Activated T-helper 17 cell treated with anti-CD3 and anti-CD28 coated beads, Interleukin-2, amount 50 U/mL, for 72 hours (primary cell): ENCODE data around the gene STPG1. TPM values are rescaled to one million over a fixed set of nuclear protein-coding genes. Genes with fewer than 3 reads are reported as not detected.
A peak's percentile ranks its signal among the peaks of the same experiment; 100 is the strongest.

ENCODE experiments used
- ATAC-seq: fragments of 150-1000 bp; cut with Tn5 transposase; replicated peaks from 2 replicates; pipeline ENCODE4 v1.10.0; 2021; ENCODE audit warnings: mild to moderate bottlenecking, moderate library complexity
- H3K27ac Mint-ChIP-seq: one replicate; pipeline ENCODE4 v1.8.0; 2022; ENCODE audit warnings: mixed read lengths
- H3K27me3 Mint-ChIP-seq: one replicate; pipeline ENCODE4 v1.8.0; 2022; ENCODE audit warnings: mixed read lengths
- H3K36me3 Mint-ChIP-seq: one replicate; pipeline ENCODE4 v1.8.0; 2022; ENCODE audit warnings: low read depth, mild to moderate bottlenecking, mixed read lengths
- H3K4me1 Mint-ChIP-seq: one replicate; pipeline ENCODE4 v1.8.0; 2022; ENCODE audit warnings: mixed read lengths
- H3K4me3 Mint-ChIP-seq: one replicate; pipeline ENCODE4 v1.8.0; 2022; ENCODE audit warnings: mild to moderate bottlenecking, mixed read lengths
- H3K9me3 Mint-ChIP-seq: one replicate; pipeline ENCODE4 v1.8.0; 2022; ENCODE audit warnings: mixed read lengths
- total RNA-seq, 2 donors: library from RNA; stranded (reverse); gene quantifications; one replicate each; pipeline ENCODE4 v1.2.3, GENCODE V29; 2022

The STPG1 gene
- total RNA-seq, 2 donors from 2014 or later: 6.5 to 7.0 TPM

DNA sequence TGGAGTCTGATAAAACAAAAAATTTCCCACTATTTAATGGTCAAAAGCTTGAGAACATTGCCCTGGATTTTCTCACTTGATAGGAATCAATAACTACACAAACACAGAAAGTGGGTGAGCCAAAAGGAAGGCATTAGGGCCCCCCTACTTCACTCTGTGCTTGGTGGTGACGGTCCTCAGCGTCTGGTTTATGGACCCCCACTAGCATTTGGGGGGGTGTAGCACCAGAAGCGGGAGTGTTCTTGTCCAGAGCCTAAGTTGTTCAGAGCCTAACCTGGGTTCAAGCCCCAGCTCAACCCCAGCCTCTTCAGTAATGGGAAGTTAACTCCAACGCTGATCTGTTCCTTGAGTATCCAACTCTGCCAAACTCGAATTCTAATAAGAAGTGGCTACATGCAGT, 33.1 kb downstream of the STPG1 start:
- Mint-ChIP-seq H3K4me1 (peaks cover 16% of the 10 kb centered on the region), H3K27me3 (no peaks in the 10 kb centered on the region), H3K36me3 (peaks cover 20% of the 10 kb centered on the region), H3K9me3 (no peaks in the 10 kb centered on the region), H3K4me3 (no peak overlapping the region), H3K27ac (no peak overlapping the region)
- no peak for ATAC-seq

DNA sequence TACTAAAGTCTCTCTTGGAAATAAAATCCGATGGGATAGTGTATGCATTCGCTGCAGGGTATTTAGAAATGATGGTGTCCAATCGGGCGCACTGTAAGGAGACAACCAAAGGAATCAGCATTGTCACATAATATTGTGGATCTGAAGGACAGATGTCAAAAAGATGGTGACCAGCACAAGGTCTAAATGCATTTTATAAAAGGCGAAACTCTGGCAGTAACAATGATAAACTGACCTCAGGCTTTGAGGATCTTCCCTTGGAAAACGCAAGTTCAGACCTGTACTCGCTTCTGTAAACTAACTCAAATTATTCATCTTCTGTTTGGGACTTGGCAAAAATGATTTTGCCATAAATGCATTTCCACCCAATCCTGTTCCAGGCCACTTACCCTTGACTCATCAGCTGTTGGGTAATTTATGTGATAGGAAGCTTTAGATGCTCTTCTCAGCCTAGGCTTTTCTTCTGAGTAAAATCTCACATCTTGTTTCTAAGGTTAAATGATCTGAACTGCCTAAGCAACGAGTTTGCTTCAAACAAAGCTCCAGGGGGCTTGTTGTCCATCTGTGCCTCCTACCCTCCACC, 33.8 kb downstream of the STPG1 start:
- Mint-ChIP-seq H3K9me3 (no peaks in the 10 kb centered on the region), H3K4me1 (peaks cover 9% of the 10 kb centered on the region), H3K4me3 (no peak overlapping the region), H3K27me3 (no peaks in the 10 kb centered on the region), H3K36me3 (peaks cover 20% of the 10 kb centered on the region), H3K27ac (no peak overlapping the region)
- ATAC-seq: no peak

DNA sequence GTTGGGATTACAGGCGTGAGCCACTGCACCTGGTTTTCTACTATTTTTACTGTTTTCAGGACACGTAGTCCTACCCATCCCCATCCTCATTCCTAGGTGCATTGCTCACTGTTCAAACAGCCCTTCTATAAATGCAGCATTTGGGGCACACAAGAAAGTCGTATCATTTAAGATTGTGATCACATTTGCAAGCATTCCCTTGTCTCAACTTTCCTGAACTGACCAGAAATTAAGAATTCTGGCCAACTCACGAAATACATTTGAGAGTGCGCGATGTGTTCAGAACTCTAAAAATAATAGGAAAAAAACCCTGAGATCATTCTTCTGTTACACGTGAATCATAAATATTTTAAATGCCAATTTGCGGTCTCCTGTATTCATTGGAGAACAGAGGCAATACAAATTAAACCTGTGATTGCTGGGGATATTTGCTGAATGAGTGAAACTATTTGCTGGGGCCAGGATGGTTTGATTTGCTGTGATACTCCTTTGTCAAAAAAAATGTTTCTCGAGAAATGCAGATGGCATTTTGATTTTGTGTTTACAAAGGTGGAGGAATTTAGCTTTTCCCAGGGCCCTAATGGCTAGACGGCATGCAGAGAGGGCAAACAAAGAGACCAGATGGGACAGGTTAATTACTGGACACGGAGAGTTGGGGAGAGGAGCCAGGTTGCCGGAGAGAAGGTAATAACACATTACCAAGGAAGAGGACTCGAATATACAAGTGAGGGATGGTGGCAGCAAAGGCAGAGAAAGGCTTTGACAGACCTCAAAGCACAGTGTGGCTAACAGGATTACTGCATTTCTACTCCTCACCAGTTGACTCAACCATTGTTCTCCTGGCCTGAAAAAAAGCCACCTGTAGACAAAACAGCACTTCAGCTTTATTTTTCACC, 38.4 kb downstream of the STPG1 start:
- Mint-ChIP-seq H3K4me1 (no peaks in the 10 kb centered on the region), H3K36me3 (peaks cover 14% of the 10 kb centered on the region), H3K27me3 (no peaks in the 10 kb centered on the region), H3K9me3 (no peaks in the 10 kb centered on the region), H3K27ac (no peak overlapping the region), H3K4me3 (no peak overlapping the region)
- ATAC-seq: no peak

DNA sequence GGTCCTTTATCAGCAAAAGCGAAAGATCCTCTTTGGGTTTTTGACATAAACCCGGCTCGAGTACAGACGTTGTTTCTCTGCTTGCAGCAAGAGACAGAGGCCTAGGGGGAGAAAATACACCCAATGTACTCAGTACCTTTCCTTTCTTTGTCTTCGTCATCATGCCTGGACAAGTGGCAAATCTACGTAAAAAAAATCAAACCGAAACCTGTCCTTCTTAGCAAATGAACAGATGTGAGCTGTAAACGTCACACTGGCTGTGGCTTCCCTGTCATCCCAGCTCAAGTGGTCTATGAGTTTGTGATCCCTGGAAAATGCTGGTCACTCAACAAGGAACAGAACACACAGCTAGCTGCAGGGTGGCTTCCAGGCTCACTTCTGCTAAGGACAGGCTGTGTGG, 39.9 kb downstream of the STPG1 start:
- Mint-ChIP-seq H3K36me3 (peaks cover 6% of the 10 kb centered on the region), H3K9me3 (no peaks in the 10 kb centered on the region), H3K4me1 (no peaks in the 10 kb centered on the region), H3K27me3 (no peaks in the 10 kb centered on the region), H3K4me3 (no peak overlapping the region), H3K27ac (peak overlapping the region; percentile 44)
- no peak for ATAC-seq

DNA sequence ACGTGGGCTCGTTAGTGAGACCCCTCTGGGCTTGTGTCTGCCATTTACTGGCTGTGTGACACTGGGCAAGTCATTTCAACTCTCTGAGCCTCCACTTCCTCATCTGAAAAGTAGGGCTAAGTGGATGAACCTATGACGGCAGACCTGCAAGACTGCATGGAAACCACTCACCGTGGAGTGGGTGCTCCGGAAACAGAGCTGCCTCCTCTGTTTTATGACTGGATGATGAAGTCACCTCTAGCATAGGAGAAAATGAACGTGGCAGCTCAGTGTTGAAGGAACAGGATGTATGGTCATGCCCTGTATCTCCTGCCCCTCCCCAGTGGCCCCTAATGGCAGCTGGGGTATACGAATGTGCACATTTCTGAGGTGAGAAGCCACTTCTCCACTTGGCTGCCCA, 40.5 kb downstream of the STPG1 start:
- no peaks in the 10 kb centered on the region for H3K27me3 Mint-ChIP-seq
- peak; percentile 77 for ATAC-seq
- H3K36me3 Mint-ChIP-seq: peaks cover 6% of the 10 kb centered on the region
- H3K4me1 Mint-ChIP-seq: no peaks in the 10 kb centered on the region
- no peaks in the 10 kb centered on the region for H3K9me3 Mint-ChIP-seq
- H3K4me3 Mint-ChIP-seq: no peak overlapping the region
- peak overlapping the region; percentile 44 for H3K27ac Mint-ChIP-seq

DNA sequence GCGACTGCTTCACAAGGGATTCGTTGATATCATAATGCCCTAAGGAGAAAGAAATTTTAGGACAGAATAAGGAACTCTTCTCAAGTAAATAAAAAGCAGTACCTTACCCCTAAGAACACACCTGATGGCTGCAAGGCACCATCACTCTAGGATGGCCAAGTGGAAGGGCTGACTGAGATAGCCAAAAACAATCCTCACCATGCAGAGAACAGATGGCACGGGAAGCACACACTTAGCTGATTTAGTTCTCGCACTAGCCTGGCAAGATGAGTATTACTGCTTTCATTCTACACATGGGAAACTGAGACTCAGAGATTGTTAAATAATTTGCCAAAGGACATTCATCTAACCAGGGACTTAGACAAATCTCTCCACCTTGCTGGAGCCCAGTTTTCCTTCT, 43.8 kb downstream of the STPG1 start:
- H3K27ac Mint-ChIP-seq: no peak overlapping the region

DNA sequence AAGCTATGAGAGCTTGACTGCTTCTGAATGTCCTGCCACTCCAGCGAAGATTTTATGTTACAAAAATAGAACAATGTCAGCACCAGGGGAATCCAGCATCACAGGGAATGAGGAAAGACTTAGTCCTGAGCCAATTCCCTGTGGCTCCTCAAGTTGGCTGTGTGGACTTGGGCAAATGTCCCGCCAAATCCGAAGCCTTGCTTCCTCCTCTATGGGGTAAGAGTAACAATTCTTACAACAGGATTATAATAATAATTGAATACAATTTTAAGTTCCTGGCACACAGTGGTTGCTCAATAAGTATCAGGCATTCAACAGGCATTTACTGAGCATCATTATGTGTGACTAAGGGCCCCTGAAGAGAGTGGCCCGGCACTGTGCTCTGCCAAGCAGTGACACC, 44.4 kb downstream of the STPG1 start:
- H3K9me3 Mint-ChIP-seq: no peaks in the 10 kb centered on the region
- no peak overlapping the region for H3K27ac Mint-ChIP-seq
- H3K4me3 Mint-ChIP-seq: no peak overlapping the region
- H3K4me1 Mint-ChIP-seq: peaks cover 10% of the 10 kb centered on the region
- ATAC-seq: no peak
- H3K36me3 Mint-ChIP-seq: no peaks in the 10 kb centered on the region
- no peaks in the 10 kb centered on the region for H3K27me3 Mint-ChIP-seq

More for the DNA sequence above, 43.8 kb downstream of the STPG1 start:
- Mint-ChIP-seq H3K9me3 (no peaks in the 10 kb centered on the region), H3K4me3 (no peak overlapping the region), H3K36me3 (no peaks in the 10 kb centered on the region), H3K27me3 (no peaks in the 10 kb centered on the region), H3K4me1 (peaks cover 10% of the 10 kb centered on the region)
- no peak for ATAC-seq

DNA sequence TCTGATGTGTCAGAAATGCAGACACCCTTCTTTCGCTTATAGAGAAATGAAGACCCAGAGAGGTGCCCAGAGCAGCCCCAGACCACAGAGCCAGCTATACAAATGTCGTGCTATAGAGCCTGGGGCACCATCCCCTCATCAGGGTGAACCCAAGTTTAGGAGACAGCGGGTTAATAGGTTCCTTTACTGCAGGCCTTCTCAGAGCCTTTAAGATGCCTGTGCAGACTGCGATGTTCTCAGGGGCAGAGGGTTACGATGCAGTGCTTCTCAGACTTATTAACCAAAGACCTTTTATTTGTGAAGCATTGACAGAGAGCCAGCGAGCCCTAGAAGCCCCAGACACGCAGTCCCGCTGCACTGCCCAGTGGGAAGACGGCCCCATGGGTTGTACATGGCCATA, 46.9 kb downstream of the STPG1 start:
- H3K4me3 Mint-ChIP-seq: no peak overlapping the region
- no peaks in the 10 kb centered on the region for H3K9me3 Mint-ChIP-seq

DNA sequence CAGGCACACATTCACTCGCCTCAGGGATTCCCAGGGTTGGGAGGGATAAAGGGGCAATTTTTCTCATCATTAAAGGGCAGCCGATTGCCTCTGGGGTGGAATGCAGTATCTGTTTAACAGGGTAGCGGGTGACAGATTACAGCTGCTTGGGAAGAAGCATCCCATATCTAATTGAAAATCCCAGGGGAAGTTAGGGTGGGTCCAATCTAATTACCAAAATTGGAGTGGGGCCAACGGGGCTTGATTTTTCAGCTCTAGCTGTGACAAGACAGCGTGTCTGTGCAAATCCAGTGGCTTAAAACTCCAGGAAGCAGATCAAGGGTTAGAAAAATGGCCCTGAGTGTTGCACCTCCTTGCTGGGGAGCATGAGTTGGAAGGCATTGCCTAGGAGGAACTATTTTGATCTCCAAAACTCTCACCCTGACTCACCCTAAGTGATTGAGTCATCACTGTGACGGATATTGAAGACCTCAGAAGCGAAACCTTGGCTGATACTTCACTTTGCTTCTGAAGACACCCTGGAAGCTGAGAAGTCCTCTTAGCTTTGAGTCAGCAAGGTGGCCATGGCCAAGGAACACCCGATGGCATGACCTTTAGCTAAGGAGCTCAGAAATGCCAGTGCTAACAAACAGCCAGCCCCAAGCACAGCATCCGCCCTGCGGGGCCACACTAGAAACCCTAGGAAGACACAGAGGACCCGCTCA, 48.5 kb downstream of the STPG1 start:
- peak overlapping the region; percentile 35 for H3K4me3 Mint-ChIP-seq
- H3K27ac Mint-ChIP-seq: peak overlapping the region; percentile 63
- H3K27me3 Mint-ChIP-seq: no peaks in the 10 kb centered on the region
- no peaks in the 10 kb centered on the region for H3K36me3 Mint-ChIP-seq
- no peaks in the 10 kb centered on the region for H3K9me3 Mint-ChIP-seq
- peak; percentile 99 for ATAC-seq
- peaks cover 10% of the 10 kb centered on the region for H3K4me1 Mint-ChIP-seq

More for the DNA sequence above, 46.9 kb downstream of the STPG1 start:
- Mint-ChIP-seq H3K27me3 (no peaks in the 10 kb centered on the region), H3K4me1 (peaks cover 10% of the 10 kb centered on the region), H3K36me3 (no peaks in the 10 kb centered on the region), H3K27ac (no peak overlapping the region)
- no peak for ATAC-seq

DNA sequence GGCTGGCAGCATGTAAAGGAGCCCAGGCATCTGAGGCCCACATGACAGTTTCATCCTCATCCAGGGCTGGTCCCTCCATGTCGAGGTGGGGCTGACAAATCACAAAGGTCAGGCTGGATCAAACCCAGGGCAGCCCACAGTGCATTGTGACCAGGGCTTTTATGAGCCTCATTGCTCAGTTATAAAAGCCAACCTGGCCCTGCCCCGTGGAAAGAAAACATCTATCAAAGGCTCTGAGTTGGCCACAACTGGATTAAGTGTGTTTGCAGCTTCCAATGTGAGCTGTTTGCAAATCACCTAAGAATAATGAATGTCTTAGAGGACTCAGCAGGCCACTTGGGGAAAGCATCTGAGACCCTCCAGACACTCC, 49.0 kb downstream of the STPG1 start:
- no peak for ATAC-seq
- H3K4me3 Mint-ChIP-seq: peak overlapping the region; percentile 35
- H3K4me1 Mint-ChIP-seq: peaks cover 10% of the 10 kb centered on the region
- H3K27me3 Mint-ChIP-seq: no peaks in the 10 kb centered on the region
- no peaks in the 10 kb centered on the region for H3K36me3 Mint-ChIP-seq
- peak overlapping the region; percentile 63 for H3K27ac Mint-ChIP-seq
- H3K9me3 Mint-ChIP-seq: no peaks in the 10 kb centered on the region

DNA sequence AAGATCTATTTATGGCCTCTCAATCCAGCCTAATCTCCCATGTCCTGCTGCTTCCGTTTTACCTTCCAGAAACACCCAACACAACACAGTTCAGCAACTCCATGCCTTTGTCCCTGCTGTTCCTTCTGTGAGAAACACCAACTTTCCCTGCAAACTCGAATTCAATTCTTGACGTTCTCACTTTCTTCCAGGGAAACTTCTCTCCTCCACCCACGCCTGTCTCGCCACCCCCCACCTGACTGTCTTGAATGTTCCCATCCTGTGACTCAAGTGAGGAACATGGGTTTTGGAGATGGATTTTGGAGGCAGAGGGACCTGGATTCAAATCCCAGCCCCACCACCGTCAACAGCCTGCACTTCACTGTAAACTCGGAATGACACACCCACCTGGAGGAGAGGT, 49.6 kb downstream of the STPG1 start:
- Mint-ChIP-seq H3K9me3 (no peaks in the 10 kb centered on the region), H3K36me3 (no peaks in the 10 kb centered on the region), H3K4me1 (peaks cover 10% of the 10 kb centered on the region), H3K27ac (no peak overlapping the region), H3K27me3 (no peaks in the 10 kb centered on the region), H3K4me3 (no peak overlapping the region)
- ATAC-seq: no peak

DNA sequence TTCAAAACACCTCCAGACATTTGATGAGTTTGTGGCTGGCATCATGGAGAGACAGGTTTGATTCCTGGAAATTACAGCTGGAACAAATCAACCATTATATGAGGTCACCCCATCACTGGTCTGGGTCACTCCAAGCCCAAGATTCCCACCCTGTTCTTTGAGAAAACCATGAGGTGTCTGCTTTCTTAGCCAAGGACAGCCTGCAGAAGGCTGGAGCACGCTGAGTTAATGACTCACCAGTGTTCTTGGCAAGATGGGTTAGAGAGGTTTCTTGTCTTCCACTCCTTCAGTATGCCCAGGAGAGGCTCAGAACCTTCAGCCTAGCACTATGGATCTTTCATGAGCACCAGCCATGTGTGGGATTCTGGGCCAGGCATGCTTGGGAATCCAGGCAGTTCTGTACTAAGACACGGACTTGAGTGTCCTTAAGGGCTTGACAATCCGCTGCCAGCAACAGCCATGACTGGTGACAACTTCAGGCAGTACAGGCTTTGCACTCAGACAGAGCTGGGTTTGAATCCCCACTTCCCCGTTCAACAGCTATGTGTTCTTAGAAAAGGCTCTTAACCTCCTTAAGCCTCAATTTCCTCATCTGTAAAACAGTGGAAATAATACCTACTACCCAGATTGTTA, 50.5 kb downstream of the STPG1 start:
- Mint-ChIP-seq H3K9me3 (no peaks in the 10 kb centered on the region), H3K4me1 (peaks cover 10% of the 10 kb centered on the region), H3K27ac (no peak overlapping the region), H3K36me3 (no peaks in the 10 kb centered on the region), H3K4me3 (no peak overlapping the region), H3K27me3 (no peaks in the 10 kb centered on the region)
- ATAC-seq: no peak

DNA sequence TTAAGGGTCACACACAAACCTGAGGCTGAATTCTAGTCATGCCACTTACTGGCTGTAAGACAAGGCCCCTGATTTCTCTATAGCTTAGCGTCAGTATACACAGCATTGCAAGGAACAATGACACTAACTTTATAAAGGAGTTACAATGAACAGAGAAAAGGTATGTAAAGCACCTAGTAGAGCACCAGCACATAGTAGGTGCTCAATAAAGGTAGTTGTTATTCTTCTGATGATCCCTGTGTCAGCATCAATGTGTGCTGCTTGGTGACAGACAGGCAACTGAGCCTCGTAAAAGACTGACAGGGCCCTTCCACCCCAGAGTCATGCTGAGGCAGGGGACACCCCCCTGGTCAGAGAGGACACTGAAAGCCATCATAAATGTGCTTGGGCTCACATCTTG, 51.2 kb downstream of the STPG1 start:
- no peak overlapping the region for H3K27ac Mint-ChIP-seq
- peaks cover 10% of the 10 kb centered on the region for H3K4me1 Mint-ChIP-seq
- H3K4me3 Mint-ChIP-seq: no peak overlapping the region
- no peaks in the 10 kb centered on the region for H3K27me3 Mint-ChIP-seq
- no peak for ATAC-seq
- no peaks in the 10 kb centered on the region for H3K9me3 Mint-ChIP-seq
- no peaks in the 10 kb centered on the region for H3K36me3 Mint-ChIP-seq

DNA sequence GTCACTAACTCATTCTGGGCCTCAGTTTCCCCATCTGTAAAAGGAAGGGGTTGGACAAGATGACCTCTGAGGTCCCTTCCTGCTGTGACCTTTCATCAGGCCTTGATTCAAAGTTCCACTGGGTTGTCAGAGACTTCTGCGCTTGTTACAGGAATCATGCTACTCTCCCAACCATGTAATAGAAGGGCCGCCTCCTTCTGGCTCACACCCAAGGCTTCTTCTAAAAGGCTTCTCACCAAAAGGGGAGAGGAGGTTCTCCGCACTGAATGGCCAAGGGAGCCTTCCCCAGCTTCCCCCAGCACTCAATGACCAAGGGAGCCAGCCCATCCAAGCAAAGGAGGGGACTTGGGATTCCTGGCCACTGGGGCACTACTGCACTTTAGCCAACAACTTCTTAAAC, 51.8 kb downstream of the STPG1 start:
- H3K27ac Mint-ChIP-seq: no peak overlapping the region
- ATAC-seq: no peak
- H3K4me3 Mint-ChIP-seq: no peak overlapping the region
- H3K4me1 Mint-ChIP-seq: peaks cover 10% of the 10 kb centered on the region
- H3K27me3 Mint-ChIP-seq: no peaks in the 10 kb centered on the region
- no peaks in the 10 kb centered on the region for H3K36me3 Mint-ChIP-seq
- H3K9me3 Mint-ChIP-seq: no peaks in the 10 kb centered on the region
